Measurements from ENCODE around the gene BMS1.
"Not testable (repeated sequence)": the region's sequence is repeated elsewhere in the genome, so short reads cannot be mapped to it uniquely, and the experiment has no call there.

Gene BMS1

DNA sequence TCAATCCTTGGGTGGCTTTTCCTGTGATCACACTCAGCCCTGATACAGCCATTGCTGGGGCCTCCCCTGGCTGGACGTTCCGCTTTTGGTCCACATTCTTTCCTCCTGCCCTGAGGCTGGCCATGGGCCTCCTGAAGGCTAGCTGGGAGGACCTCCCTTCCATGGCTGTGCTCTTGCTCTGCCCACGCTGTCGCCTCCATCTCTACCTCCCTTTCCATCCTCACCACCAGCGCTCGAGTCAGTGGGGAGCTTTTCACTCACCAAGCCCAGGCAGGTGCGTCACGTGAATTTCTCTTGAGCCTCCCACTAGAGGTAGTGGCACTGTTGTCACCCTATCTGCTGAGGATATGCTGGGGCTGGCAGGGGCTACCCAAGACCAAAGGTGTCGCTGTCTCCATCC is 85.9 kb downstream of the BMS1 start:
- TF ChIP-seq, protein P1, sequence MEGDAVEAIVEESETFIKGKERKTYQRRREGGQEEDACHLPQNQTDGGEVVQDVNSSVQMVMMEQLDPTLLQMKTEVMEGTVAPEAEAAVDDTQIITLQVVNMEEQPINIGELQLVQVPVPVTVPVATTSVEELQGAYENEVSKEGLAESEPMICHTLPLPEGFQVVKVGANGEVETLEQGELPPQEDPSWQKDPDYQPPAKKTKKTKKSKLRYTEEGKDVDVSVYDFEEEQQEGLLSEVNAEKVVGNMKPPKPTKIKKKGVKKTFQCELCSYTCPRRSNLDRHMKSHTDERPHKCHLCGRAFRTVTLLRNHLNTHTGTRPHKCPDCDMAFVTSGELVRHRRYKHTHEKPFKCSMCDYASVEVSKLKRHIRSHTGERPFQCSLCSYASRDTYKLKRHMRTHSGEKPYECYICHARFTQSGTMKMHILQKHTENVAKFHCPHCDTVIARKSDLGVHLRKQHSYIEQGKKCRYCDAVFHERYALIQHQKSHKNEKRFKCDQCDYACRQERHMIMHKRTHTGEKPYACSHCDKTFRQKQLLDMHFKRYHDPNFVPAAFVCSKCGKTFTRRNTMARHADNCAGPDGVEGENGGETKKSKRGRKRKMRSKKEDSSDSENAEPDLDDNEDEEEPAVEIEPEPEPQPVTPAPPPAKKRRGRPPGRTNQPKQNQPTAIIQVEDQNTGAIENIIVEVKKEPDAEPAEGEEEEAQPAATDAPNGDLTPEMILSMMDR (IDR thresholded peaks at IDR 0.05; ENCODE audit: insufficient read depth, low read depth, low read length, missing control alignments): no peak
- DNase-seq (ENCODE audit: low read depth): no peak

DNA sequence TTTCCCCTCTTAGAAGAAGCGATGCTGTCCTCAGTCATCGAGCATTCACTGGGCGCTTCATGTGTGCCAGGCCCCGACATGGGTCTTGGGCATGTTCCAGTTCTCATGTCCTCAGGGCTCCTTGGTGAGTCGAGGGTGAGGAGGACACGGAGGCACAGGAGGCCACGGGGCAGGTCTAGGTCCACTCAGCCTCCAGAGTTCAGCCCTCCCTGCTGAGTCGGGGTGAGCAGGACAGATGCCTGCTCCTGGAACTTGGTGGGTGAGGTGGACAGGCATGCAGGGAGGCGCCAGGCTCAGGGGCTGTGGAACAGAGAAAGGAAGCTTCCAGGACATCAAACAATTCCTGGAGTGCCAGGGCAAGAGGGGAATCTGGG is 87.4 kb downstream of the BMS1 start:
- no peak overlapping the region for H3K4me3 ChIP-seq (ENCODE audit: low read depth, low read length)
- DNase-seq (ENCODE audit: low read depth): no peak
- TF ChIP-seq, protein P1 (IDR thresholded peaks at IDR 0.05; ENCODE audit: insufficient read depth, low read depth, low read length, missing control alignments): no peak

More for the DNA sequence above, 85.9 kb downstream of the BMS1 start:
- H3K4me3 ChIP-seq (ENCODE audit: low read depth, low read length): no peak overlapping the region

DNA sequence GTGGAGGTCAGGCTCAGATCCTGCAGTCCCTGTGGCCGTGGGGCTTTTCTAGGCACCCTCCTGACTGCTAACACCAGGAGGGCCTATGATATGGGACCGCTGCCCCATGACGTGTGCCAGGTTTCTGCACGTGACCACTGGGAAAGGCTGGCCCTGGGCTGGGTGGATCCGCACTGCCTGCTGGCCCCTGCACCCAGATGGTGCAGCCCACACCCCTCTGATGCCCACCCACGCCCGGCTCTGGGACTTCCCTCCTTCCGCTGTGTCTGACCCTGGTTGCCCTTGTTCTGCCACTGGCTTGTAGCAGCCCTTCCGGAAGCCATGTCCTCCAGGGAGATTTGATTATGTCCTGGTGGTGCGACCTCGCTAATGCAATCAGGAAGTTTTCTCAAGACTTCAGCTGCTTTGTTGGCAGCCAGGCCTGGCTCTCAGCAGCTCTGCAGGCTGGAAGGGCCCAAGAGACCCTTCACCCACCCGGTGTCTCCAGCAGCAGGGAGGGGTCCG is 88.6 kb downstream of the BMS1 start:
- DNase-seq (ENCODE audit: low read depth); H3K4me3 ChIP-seq (ENCODE audit: low read depth, low read length): not testable (repeated sequence)

DNA sequence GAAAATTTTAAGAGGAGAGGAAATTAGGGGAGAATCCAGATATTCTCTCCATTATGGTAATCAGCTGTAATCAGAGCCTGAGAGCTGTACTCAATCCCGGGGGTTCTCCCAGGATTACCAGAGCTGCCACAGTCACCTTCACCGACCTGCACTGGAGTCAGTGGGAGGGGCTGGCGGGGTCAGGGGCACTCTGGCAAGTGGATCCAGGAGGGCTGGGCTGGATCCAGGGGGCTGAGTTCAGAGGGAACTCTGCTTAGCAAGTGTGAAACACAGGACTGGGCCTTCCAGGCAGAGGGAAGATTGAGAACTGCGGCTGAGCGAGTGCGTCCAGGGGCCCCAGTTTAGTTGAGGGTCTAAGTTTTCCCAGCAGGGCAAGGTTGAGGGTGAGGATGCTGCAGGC is 89.2 kb downstream of the BMS1 start:
- DNase-seq (ENCODE audit: low read depth): no peak
- no peak overlapping the region for H3K4me3 ChIP-seq (ENCODE audit: low read depth, low read length)
- TF ChIP-seq, protein P1 (IDR thresholded peaks at IDR 0.05; ENCODE audit: insufficient read depth, low read depth, low read length, missing control alignments): no peak

DNA sequence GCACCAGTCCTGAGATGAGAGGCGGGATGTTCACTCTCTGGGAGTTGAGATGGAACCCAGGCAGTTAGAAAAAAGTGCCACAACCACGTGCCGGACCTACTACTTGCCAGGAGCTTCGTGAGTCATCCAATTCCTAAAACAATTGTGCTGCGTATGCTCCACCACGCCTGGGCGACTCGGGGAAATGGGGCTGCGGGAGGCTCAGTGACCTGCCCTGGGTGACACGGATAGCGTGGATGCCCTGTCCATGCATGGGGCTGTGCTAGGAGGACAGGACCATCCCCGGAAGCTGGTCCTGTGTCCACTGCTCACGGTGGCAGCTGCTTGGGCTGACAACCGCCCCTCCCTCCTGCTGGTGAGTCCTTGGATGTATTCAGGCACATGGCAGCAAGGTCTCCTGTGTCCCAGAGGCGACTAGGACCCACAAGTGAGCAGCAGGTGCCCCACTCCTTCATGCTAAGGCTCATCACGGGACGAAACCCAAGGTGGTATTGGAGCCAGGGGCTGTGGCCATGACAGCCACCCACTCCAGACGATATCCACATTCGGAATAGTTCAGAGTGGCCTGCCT is 90.4 kb downstream of the BMS1 start:
- H3K4me3 ChIP-seq (ENCODE audit: low read depth, low read length): no peak overlapping the region
- DNase-seq (ENCODE audit: low read depth): no peak
- TF ChIP-seq, protein P1 (IDR thresholded peaks at IDR 0.05; ENCODE audit: insufficient read depth, low read depth, low read length, missing control alignments): no peak

DNA sequence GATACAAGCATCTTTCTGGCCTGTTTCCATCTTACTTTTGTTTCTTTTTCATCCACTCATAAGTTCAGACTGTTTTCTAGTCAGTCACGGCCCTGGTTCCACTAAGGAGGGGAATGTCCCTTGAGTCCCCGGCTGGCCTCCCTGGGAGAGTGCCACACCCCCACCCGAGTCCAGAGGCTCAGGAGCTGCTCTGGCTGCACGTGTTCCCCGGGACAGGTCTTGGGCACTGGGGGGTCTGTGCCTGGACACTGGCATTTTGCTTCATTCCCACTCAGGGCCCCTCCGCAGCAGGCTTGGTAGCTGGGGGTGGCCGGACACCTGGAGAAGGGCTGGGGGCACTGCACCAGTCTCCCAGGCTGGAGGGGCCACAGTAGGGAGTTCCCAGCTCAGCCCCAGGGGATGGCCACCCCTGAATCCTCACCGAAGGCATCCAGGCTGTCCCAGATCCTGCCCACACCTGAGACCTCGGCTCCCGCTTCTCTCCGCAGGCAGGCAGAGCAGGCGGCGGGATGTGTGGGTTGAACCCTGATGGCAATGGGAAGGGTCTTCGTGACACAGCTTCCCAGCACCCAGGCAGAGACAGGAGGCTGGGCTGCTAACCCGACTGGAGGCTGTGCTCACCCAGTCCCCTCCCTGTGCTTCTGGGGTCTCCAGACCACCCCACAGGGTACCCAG is 92.3 kb downstream of the BMS1 start:
- no peak overlapping the region for H3K4me3 ChIP-seq (ENCODE audit: low read depth, low read length)
- no peak for DNase-seq (ENCODE audit: low read depth)
- TF ChIP-seq, protein P1 (IDR thresholded peaks at IDR 0.05; ENCODE audit: insufficient read depth, low read depth, low read length, missing control alignments): no peak

DNA sequence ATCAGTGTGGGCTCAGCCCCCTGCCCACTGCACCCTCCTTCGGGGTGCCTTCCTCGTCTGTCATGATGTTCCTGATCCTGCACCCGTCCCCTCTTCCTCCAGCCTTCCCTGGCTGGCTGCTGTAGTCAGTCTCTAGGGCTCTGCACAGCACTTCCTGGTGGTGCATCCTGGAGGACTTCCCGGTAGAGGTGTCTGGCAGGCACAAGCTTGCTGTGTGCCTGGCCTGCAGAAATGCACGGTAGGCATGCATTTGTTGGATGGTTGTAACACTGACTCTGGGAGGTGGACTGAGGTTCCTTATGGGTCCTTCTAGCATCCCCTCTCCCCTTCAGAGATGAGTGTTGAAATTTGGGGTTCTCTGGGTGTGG is 92.8 kb downstream of the BMS1 start:
- TF ChIP-seq, protein P1 (IDR thresholded peaks at IDR 0.05; ENCODE audit: insufficient read depth, low read depth, low read length, missing control alignments): no peak
- DNase-seq (ENCODE audit: low read depth): no peak
- no peak overlapping the region for H3K4me3 ChIP-seq (ENCODE audit: low read depth, low read length)
